Measurements from ENCODE around the gene FAM180A.
"Not testable (repeated sequence)": the region's sequence is repeated elsewhere in the genome, so short reads cannot be mapped to it uniquely, and the experiment has no call there.

Gene FAM180A

DNA sequence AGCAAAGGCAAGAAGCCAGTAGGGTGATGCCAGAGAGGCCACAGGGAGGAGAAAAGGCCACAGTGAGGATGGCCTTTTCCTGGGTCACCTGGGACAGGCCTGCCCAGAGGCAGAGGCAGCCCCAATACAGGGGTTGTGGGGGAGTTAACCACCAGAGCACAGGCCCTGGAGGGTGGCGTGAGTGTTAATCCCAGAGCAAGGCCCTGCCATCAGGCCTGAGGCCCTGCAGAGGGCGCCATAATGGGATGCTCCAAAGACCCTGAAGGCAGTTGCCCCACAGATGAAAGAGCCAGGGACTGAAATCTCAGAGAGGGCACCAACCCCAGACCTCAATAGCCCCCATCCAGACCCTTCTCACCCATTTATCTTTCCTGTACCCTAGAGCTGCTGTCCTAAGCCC, 44.5 kb downstream of the FAM180A start:
- TF ChIP-seq SPI1 (IDR thresholded peaks at IDR 0.05; ENCODE audit: borderline replicate concordance, low read depth), result no peak
- TF ChIP-seq POLR2AphosphoS5 (IDR thresholded peaks at IDR 0.05; ENCODE audit: low read depth), result no peak
- no peak for TF ChIP-seq REST (IDR thresholded peaks at IDR 0.05; ENCODE audit: insufficient replicate concordance, low read depth)
- TF ChIP-seq CTCF (IDR thresholded peaks at IDR 0.05; ENCODE audit: insufficient read depth, low read length), result no peak
- no peak for TF ChIP-seq GABPA (IDR thresholded peaks at IDR 0.05; ENCODE audit: low read depth)
- no peak overlapping the region for H3K4me3 ChIP-seq (replicated peaks; ENCODE audit: insufficient read depth, low read length)

DNA sequence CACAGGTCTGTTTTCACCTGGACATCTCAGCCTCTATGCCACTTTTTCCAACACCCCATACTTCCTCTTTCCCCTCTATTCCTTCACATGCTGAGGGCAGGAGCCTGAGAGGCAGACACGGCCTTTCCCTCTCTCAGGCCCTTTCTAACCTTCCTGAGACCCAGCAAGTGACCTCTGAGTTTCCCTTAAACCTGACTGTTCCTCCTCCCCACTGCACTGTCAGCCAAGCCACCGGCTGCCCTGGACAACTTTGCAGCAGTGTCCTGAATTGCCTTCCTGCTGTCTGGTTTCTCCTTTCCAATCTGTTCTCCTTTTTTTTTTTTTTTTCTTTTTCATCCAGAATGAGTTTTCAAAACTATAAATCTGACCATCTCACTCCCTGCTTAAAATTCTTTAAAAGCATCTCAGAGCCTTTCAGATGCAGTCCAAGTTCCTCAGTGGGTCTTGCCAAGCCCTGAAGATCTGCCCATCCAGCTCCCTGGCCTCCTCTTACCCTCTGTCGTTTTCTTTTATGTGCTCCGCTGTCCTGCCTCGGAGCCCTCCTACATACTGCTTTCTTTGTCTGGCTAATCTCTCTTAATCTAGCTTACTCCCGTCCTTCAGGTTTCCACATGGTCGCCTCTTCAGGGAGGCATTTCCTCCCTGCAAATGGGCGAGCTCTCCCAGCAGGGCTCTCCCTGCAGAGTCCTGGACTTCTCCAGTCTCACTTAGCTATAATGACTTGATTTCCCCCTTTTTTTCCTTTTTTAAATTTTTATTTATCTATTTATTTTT, 51.1 kb downstream of the FAM180A start:
- Histone ChIP-seq H3K27ac (replicated peaks) (no peak overlapping the region), H3K27me3 (ENCODE audit: insufficient read depth, poor library complexity, severe bottlenecking) (no peaks in the 10 kb centered on the region), H3K4me3 (replicated peaks; ENCODE audit: insufficient read depth, low read length) (no peak overlapping the region)
- no peak for DNase-seq (ENCODE audit: low read depth in 1 of 2, low spot score in 1 of 2)
- TF ChIP-seq REST (IDR thresholded peaks at IDR 0.05; ENCODE audit: insufficient replicate concordance, low read depth) (no peak), SPI1 (IDR thresholded peaks at IDR 0.05; ENCODE audit: borderline replicate concordance, low read depth) (no peak), POLR2AphosphoS5 (IDR thresholded peaks at IDR 0.05; ENCODE audit: low read depth) (no peak)

More for the DNA sequence above, 44.5 kb downstream of the FAM180A start:
- H3K27me3 ChIP-seq (ENCODE audit: insufficient read depth, poor library complexity, severe bottlenecking), result no peaks in the 10 kb centered on the region
- no peak for DNase-seq (ENCODE audit: low read depth in 1 of 2, low spot score in 1 of 2)
- H3K27ac ChIP-seq (replicated peaks), result no peak overlapping the region

DNA sequence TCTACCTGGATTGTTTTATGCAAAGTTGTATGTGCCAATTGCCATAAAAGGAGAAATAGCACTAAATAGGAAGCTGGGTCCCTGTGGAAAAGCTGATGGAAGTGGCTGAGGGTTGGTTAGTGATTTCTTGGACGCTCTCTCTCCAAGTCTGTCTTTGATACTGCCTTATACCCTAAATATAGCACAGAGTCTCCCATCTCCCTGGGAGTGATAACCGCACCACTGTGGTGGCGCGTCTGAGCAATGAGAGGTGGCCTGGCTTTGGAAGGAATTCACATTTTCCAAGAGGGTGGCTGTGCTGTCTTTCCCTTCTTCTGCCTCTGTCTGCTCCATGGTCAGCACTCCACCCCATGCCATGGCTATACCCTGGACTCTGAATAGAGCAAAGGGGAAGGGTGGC, 55.1 kb downstream of the FAM180A start:
- no peak for DNase-seq (ENCODE audit: low read depth in 1 of 2, low spot score in 1 of 2)
- Histone ChIP-seq H3K27ac (replicated peaks) (no peak overlapping the region), H3K4me3 (replicated peaks; ENCODE audit: insufficient read depth, low read length) (no peak overlapping the region), H3K27me3 (ENCODE audit: insufficient read depth, poor library complexity, severe bottlenecking) (no peaks in the 10 kb centered on the region)
- TF ChIP-seq GABPA (IDR thresholded peaks at IDR 0.05; ENCODE audit: low read depth) (no peak), REST (IDR thresholded peaks at IDR 0.05; ENCODE audit: insufficient replicate concordance, low read depth) (no peak), POLR2AphosphoS5 (IDR thresholded peaks at IDR 0.05; ENCODE audit: low read depth) (no peak), SPI1 (IDR thresholded peaks at IDR 0.05; ENCODE audit: borderline replicate concordance, low read depth) (no peak), CTCF (IDR thresholded peaks at IDR 0.05; ENCODE audit: insufficient read depth, low read length) (no peak)

DNA sequence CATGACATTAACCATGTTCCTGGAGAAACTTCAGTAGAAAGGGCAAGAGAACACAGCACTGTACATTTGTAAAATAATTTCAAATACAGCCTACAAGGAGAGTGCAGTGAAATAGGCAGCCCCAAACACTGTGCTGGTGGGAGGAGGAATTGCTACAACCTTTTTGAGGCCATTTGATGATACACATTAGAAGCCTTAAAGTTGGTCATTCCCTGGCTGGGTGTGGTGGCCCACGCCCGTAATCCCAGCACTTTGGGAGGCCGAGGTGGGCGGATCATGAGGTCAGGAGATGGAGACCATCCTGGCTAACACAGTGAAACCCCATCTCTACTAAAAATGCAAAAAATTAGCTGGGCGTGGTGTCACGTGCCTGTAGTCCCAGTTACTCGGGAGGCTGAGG, 56.0 kb downstream of the FAM180A start:
- not testable (repeated sequence) for H3K27me3 ChIP-seq (ENCODE audit: insufficient read depth, poor library complexity, severe bottlenecking); H3K27ac ChIP-seq (replicated peaks); DNase-seq (ENCODE audit: low read depth in 1 of 2, low spot score in 1 of 2); H3K4me3 ChIP-seq (replicated peaks; ENCODE audit: insufficient read depth, low read length)

All from HL-60 (cell line).